Uterus (tissue), 4 donors: ENCODE measurements around the gene UTP14C. TPM values are rescaled to one million over a fixed set of nuclear protein-coding genes. Genes with fewer than 3 reads are reported as not detected.
"Not testable (repeated sequence)": the region's sequence is repeated elsewhere in the genome, so short reads cannot be mapped to it uniquely, and the experiment has no call there.

Experiments
- DNase-seq, 2 donors: peaks; one replicate each; pipeline ENCODE4 v3.0.0-alpha.2; 2019 to 2020
- H3K27ac ChIP-seq, 2 donors: fragments of 200-600 bp; sonication (generic); 1 replicate in 1 of 2; 2 replicates in 1 of 2; pipeline ENCODE4 v1.5.1; 2016 to 2018
- H3K27me3 ChIP-seq, 2 donors: fragments of 200-600 bp; sonication (generic); one replicate each; pipeline ENCODE4 v1.5.1; 2018 to 2019; ENCODE audit warnings: control low read depth in 1 of 2
- H3K36me3 ChIP-seq, 2 donors: fragments of 200-600 bp; sonication (generic); one replicate each; pipeline ENCODE4 v1.5.1; 2019; ENCODE audit warnings: control low read depth in 1 of 2
- H3K4me1 ChIP-seq, 2 donors: fragments of 200-600 bp; sonication (generic); one replicate each; pipeline ENCODE4 v1.5.1; 2018 to 2019; ENCODE audit warnings: control low read depth in 1 of 2
- H3K4me3 ChIP-seq, 2 donors: fragments of 200-600 bp; sonication (generic); 1 replicate in 1 of 2; 2 replicates in 1 of 2; pipeline ENCODE4 v1.5.1; 2018 to 2019; ENCODE audit warnings: mild to moderate bottlenecking in 1 of 2
- H3K9me3 ChIP-seq, 2 donors: fragments of 200-600 bp; sonication (generic); one replicate each; pipeline ENCODE4 v1.5.1; 2019; ENCODE audit warnings: control low read depth in 1 of 2
- CTCF ChIP-seq, 4 experiments: fragments of 200-600 bp in 2 of 4; fragments of 450-650 bp in 2 of 4; sonication (generic) in 2 of 4; IDR thresholded peaks; one replicate each; pipeline ENCODE4 v1.5.1; 2016 to 2019; ENCODE audit warnings: antibody characterized with exemption in 4 of 4, mild to moderate bottlenecking in 2 of 4, moderate library complexity in 1 of 4
- POLR2A ChIP-seq, 2 donors: fragments of 450-650 bp; IDR thresholded peaks; one replicate each; pipeline ENCODE4 v1.6.1; 2016; ENCODE audit warnings: antibody characterized with exemption in 2 of 2, mild to moderate bottlenecking in 1 of 2, moderate library complexity in 1 of 2
- intact Hi-C: fragments of 100-400 bp; cut with DNase I; formaldehyde crosslinking; loops from one replicate; pipeline ENCODE4 v1.15.1; 2023; ENCODE audit warnings: low total_unique reads
- total RNA-seq, 4 donors: library from RNA; depleted of rRNA in 3 of 4; stranded (reverse); fragments of >200 nt in 3 of 4; gene quantifications; one replicate each; pipeline versions ENCODE4 v1.1.0 to v1.2.4, GENCODE V29; 2014 to 2023
- donor health status: DM: yes; HTN: yes; CAD: no.

UTP14C gene
- total RNA-seq, 4 donors from 2014 or later: 9.4 to 40.3 (median 16.3) TPM

- H3K4me1 ChIP-seq: no peaks in the 10 kb centered on the region
Observed at GRCh38 chr13:51980908-51981307, 43.6 kb upstream of the UTP14C start.

GRCh38 chr13:51981355-51981754 is 43.1 kb upstream of the UTP14C start:
- Histone ChIP-seq H3K9me3 (no peaks in the 10 kb centered on the region), H3K4me1 (no peaks in the 10 kb centered on the region), H3K27me3 (no peaks in the 10 kb centered on the region), H3K4me3 (no peak overlapping the region), H3K27ac (no peak overlapping the region), H3K36me3 (no peaks in the 10 kb centered on the region)
- TF ChIP-seq POLR2A (IDR thresholded peaks at IDR 0.05) (no peak), CTCF (IDR thresholded peaks at IDR 0.05) (no peak)
- intact Hi-C loops: no loop called here
- DNase-seq: no peak

More at GRCh38 chr13:51980908-51981307, 43.6 kb upstream of the UTP14C start:
- Histone ChIP-seq H3K36me3 (no peaks in the 10 kb centered on the region), H3K27ac (no peak overlapping the region), H3K4me3 (no peak overlapping the region), H3K27me3 (no peaks in the 10 kb centered on the region), H3K9me3 (no peaks in the 10 kb centered on the region)
- DNase-seq: no peak
- intact Hi-C loops: no loop called here
- no peak for TF ChIP-seq POLR2A (IDR thresholded peaks at IDR 0.05)
- no peak for TF ChIP-seq CTCF (IDR thresholded peaks at IDR 0.05)

GRCh38 chr13:51983292-51983691 is 41.2 kb upstream of the UTP14C start:
- H3K27ac ChIP-seq, DNase-seq, H3K4me1 ChIP-seq, H3K4me3 ChIP-seq, intact Hi-C loops, H3K9me3 ChIP-seq, H3K27me3 ChIP-seq, H3K36me3 ChIP-seq: not testable (repeated sequence)

- H3K4me3 ChIP-seq, H3K4me1 ChIP-seq, H3K9me3 ChIP-seq, DNase-seq, H3K36me3 ChIP-seq, H3K27me3 ChIP-seq, H3K27ac ChIP-seq, intact Hi-C loops: not testable (repeated sequence)
Observed at GRCh38 chr13:51984904-51985303, 39.6 kb upstream of the UTP14C start.

- Histone ChIP-seq H3K9me3 (no peaks in the 10 kb centered on the region), H3K27ac (no peak overlapping the region), H3K4me1 (no peaks in the 10 kb centered on the region), H3K27me3 (no peaks in the 10 kb centered on the region), H3K4me3 (no peak overlapping the region), H3K36me3 (no peaks in the 10 kb centered on the region)
- no peak for DNase-seq
- intact Hi-C loops: no loop called here
- no peak for TF ChIP-seq CTCF (IDR thresholded peaks at IDR 0.05)
- no peak for TF ChIP-seq POLR2A (IDR thresholded peaks at IDR 0.05)
Observed at GRCh38 chr13:51988988-51989618, 35.4 kb upstream of the UTP14C start.

GRCh38 chr13:51993713-51994112 is 30.8 kb upstream of the UTP14C start:
- Histone ChIP-seq H3K9me3 (no peaks in the 10 kb centered on the region), H3K27ac (no peak overlapping the region), H3K27me3 (no peaks in the 10 kb centered on the region), H3K36me3 (no peaks in the 10 kb centered on the region), H3K4me1 (no peaks in the 10 kb centered on the region), H3K4me3 (no peak overlapping the region)
- DNase-seq: no peak
- intact Hi-C loops: no loop called here
- no peak for TF ChIP-seq POLR2A (IDR thresholded peaks at IDR 0.05)
- TF ChIP-seq CTCF (IDR thresholded peaks at IDR 0.05): no peak
